H1 (cell line): ENCODE measurements around the gene MGMT. TPM values are rescaled to one million over a fixed set of nuclear protein-coding genes. Genes with fewer than 3 reads are reported as not detected.

Experiments
- CTCF ChIA-PET: fragments of 300-600 bp; sonication (Branson Sonifier 250); formaldehyde crosslinking; loops from one replicate; lab custom pipeline; 2021; ENCODE audit not compliant: partially characterized antibody; lab: Charles Lee
- POLR2A ChIA-PET: fragments of 300-600 bp; sonication (Branson Sonifier 250); formaldehyde crosslinking; loops from one replicate; lab custom pipeline; 2021; ENCODE audit warnings: inconsistent platforms; ENCODE audit not compliant: partially characterized antibody; lab: Charles Lee
- DNase-seq, 2 experiments: peaks; one replicate each; pipeline versions ENCODE4 v3.0.0 to v3.0.0-alpha.2; 2010 to 2022; ENCODE audit warnings: low spot score in 2 of 2, low read depth in 1 of 2, mixed read lengths in 1 of 2
- FAIRE-seq: peaks from 2 replicates; lab custom pipeline; 2011; peaks lifted over from hg19 to GRCh38; lab: Jason Lieb, UNC
- H2AFZ ChIP-seq: 2 replicates; pipeline ENCODE4 v1.8.1; 2012; ENCODE audit warnings: low read length, inconsistent platforms
- H2AK5ac ChIP-seq: 2 replicates; pipeline ENCODE4 v1.6.1; 2013; ENCODE audit warnings: low read depth, low read length
- H2BK120ac ChIP-seq: replicated peaks from 2 replicates; pipeline ENCODE3; 2013; ENCODE audit warnings: low read depth, low read length, inconsistent platforms
- H2BK12ac ChIP-seq: 2 replicates; pipeline ENCODE4 v1.6.1; 2013; ENCODE audit warnings: low read depth, low read length
- H2BK15ac ChIP-seq: 2 replicates; pipeline ENCODE4 v1.6.1; 2013; ENCODE audit warnings: low read length
- H2BK20ac ChIP-seq: 2 replicates; pipeline ENCODE4 v1.6.1; 2013; ENCODE audit warnings: low read length
- H2BK5ac ChIP-seq: 2 replicates; pipeline ENCODE4 v1.6.1; 2013; ENCODE audit warnings: low read depth, low read length
- H3K14ac ChIP-seq: 2 replicates; pipeline ENCODE4 v1.6.1; 2013; ENCODE audit warnings: inconsistent platforms; ENCODE audit not compliant: insufficient read length
- H3K18ac ChIP-seq: 2 replicates; pipeline ENCODE4 v1.6.1; 2013; ENCODE audit warnings: low read length; ENCODE audit errors: extremely low read depth
- H3K23ac ChIP-seq: 2 replicates; pipeline ENCODE4 v1.6.1; 2013; ENCODE audit warnings: inconsistent platforms; ENCODE audit not compliant: insufficient read length
- H3K23me2 ChIP-seq: 2 replicates; pipeline ENCODE4 v1.6.1; 2013; ENCODE audit warnings: low read depth, low read length
- H3K27ac ChIP-seq: 2 replicates; pipeline ENCODE4 v1.6.1; 2011; ENCODE audit warnings: low read depth, low read length, inconsistent platforms
- H3K27me3 ChIP-seq, 4 experiments: replicated peaks in 1 of 4; 1 replicate in 1 of 4; 2 replicates in 3 of 4; pipeline versions ENCODE4 v1.6.1 to v1.8.1; 2011 to 2013; ENCODE audit warnings: low read length in 3 of 4, mild to moderate bottlenecking in 3 of 4, inconsistent platforms in 2 of 4, mixed read lengths in 2 of 4, moderate library complexity in 1 of 4; ENCODE audit not compliant: control insufficient read depth in 3 of 4, insufficient read depth in 3 of 4; ENCODE audit errors: extremely low read depth in 1 of 4
- H3K36me3 ChIP-seq, 4 experiments: 2 replicates each; pipeline versions ENCODE4 v1.6.1 to v1.8.1; 2011 to 2013; ENCODE audit warnings: mild to moderate bottlenecking in 4 of 4, low read length in 3 of 4, moderate library complexity in 2 of 4, control low read depth in 1 of 4, inconsistent platforms in 1 of 4; ENCODE audit not compliant: insufficient read depth in 4 of 4, control insufficient read depth in 2 of 4
- H3K4ac ChIP-seq: replicated peaks from 2 replicates; pipeline ENCODE3; 2013; ENCODE audit warnings: low read length, low read depth, mixed read lengths, inconsistent platforms; ENCODE audit not compliant: insufficient read length
- H3K4me1 ChIP-seq, 4 experiments: replicated peaks in 1 of 4; 1 replicate in 1 of 4; 2 replicates in 3 of 4; pipeline versions ENCODE4 v1.6.1 to v1.8.1; 2011 to 2013; ENCODE audit warnings: low read length in 3 of 4, inconsistent platforms in 2 of 4, mixed read lengths in 1 of 4; ENCODE audit not compliant: insufficient read depth in 4 of 4, control insufficient read depth in 3 of 4
- H3K4me2 ChIP-seq, 2 experiments: 2 replicates each; pipeline versions ENCODE4 v1.6.1 to v1.8.1; 2011 to 2013; ENCODE audit warnings: low read depth in 2 of 2, low read length in 2 of 2, control low read depth in 1 of 2, inconsistent platforms in 1 of 2, mild to moderate bottlenecking in 1 of 2; ENCODE audit not compliant: insufficient read depth in 1 of 2
- H3K4me3 ChIP-seq, 4 experiments: fragments of 200-600, 300-600 bp in 1 of 4; sonication (generic), shearing (Covaris generic), sonication (Bioruptor Twin) in 1 of 4; 2 replicates each; pipeline versions ENCODE4 v1.5.1 to v1.8.1; 2011 to 2016; ENCODE audit warnings: low read length in 4 of 4, low read depth in 3 of 4, control low read depth in 2 of 4, inconsistent platforms in 2 of 4, mild to moderate bottlenecking in 2 of 4, mixed read lengths in 1 of 4, moderate library complexity in 1 of 4; ENCODE audit not compliant: insufficient read depth in 2 of 4; ENCODE audit errors: extremely low read depth in 1 of 4
- H3K56ac ChIP-seq: replicated peaks from 2 replicates; pipeline ENCODE3; 2013; ENCODE audit warnings: low read depth, mild to moderate bottlenecking, mixed read lengths, low read length, inconsistent platforms; ENCODE audit not compliant: insufficient read length
- H3K79me1 ChIP-seq: 2 replicates; pipeline ENCODE4 v1.6.1; 2013; ENCODE audit warnings: low read depth, low read length, control low read depth
- H3K79me2 ChIP-seq, 2 experiments: 2 replicates each; pipeline versions ENCODE4 v1.6.1 to v1.8.1; 2012 to 2013; ENCODE audit warnings: low read length in 2 of 2, mild to moderate bottlenecking in 2 of 2, inconsistent platforms in 1 of 2; ENCODE audit not compliant: insufficient read depth in 2 of 2, control insufficient read depth in 1 of 2
- H3K9ac ChIP-seq, 4 experiments: replicated peaks in 1 of 4; 1 replicate in 1 of 4; 2 replicates in 3 of 4; pipeline versions ENCODE4 v1.6.1 to v1.8.1; 2011 to 2013; ENCODE audit warnings: low read depth in 3 of 4, low read length in 3 of 4, control low read depth in 2 of 4, mild to moderate bottlenecking in 2 of 4, moderate library complexity in 2 of 4, inconsistent platforms in 1 of 4; ENCODE audit errors: extremely low read depth in 1 of 4
- H3K9me3 ChIP-seq, 2 experiments: 2 replicates each; pipeline versions ENCODE4 v1.6.1 to v1.8.1; 2012 to 2013; ENCODE audit warnings: mild to moderate bottlenecking in 2 of 2, moderate library complexity in 2 of 2, control low read depth in 1 of 2, inconsistent platforms in 1 of 2, low read depth in 1 of 2, low read length in 1 of 2, mixed read lengths in 1 of 2; ENCODE audit not compliant: insufficient read depth in 2 of 2
- H4K20me1 ChIP-seq, 2 experiments: replicated peaks in 1 of 2; 2 replicates each; pipeline versions ENCODE3 to v1.8.1; 2011 to 2013; ENCODE audit warnings: inconsistent platforms in 2 of 2, low read length in 2 of 2, mild to moderate bottlenecking in 1 of 2; ENCODE audit not compliant: insufficient read depth in 2 of 2, control insufficient read depth in 1 of 2
- H4K5ac ChIP-seq: 2 replicates; pipeline ENCODE4 v1.6.1; 2013; ENCODE audit warnings: low read length, low read depth, mixed read lengths, inconsistent platforms; ENCODE audit not compliant: insufficient read length
- H4K8ac ChIP-seq: 2 replicates; pipeline ENCODE4 v1.8.0; 2013; ENCODE audit warnings: mild to moderate bottlenecking, moderate library complexity, low read length, inconsistent platforms; ENCODE audit not compliant: insufficient read depth; ENCODE audit errors: extremely low read depth
- H4K91ac ChIP-seq: replicated peaks from 2 replicates; pipeline ENCODE3; 2013; ENCODE audit warnings: low read length, mixed read lengths, inconsistent platforms; ENCODE audit not compliant: insufficient read length
- PHF8 ChIP-seq: fragments of 200-600 bp; sonication (generic); conservative IDR thresholded peaks from 2 replicates; pipeline ENCODE4 v1.7.1; 2012; ENCODE audit warnings: low read depth, mild to moderate bottlenecking, inconsistent platforms, low read length, moderate library complexity
- RFX5 ChIP-seq: IDR thresholded peaks from 2 replicates; pipeline ENCODE4 v1.6.1; 2011; ENCODE audit warnings: low read depth, low read length, improper control_type of control experiment, borderline replicate concordance
- RXRA ChIP-seq: IDR thresholded peaks from 2 replicates; pipeline ENCODE4 v1.6.1; 2011; ENCODE audit warnings: low read depth, mild to moderate bottlenecking, low read length, moderate library complexity; ENCODE audit not compliant: insufficient read depth
- SP1 ChIP-seq: IDR thresholded peaks from 2 replicates; pipeline ENCODE4 v1.6.1; 2011; ENCODE audit warnings: low read depth, low read length
- SUZ12 ChIP-seq: fragments of 200-600 bp; sonication (generic); IDR thresholded peaks from 2 replicates; pipeline ENCODE4 v1.6.1; 2012; ENCODE audit warnings: mild to moderate bottlenecking, inconsistent platforms, low read length, moderate library complexity, mixed read lengths
- TAF1 ChIP-seq: IDR thresholded peaks from 2 replicates; pipeline ENCODE4 v1.6.1; 2011; ENCODE audit warnings: mild to moderate bottlenecking, low read depth, low read length
- WGBS, 2 experiments: shearing (Covaris generic) in 1 of 2; methylation state at CpG; one replicate each; pipeline versions ENCODE4 v1.1.6 to v1.1.7; 2013 to 2015; ENCODE audit warnings: low lambda C conversion rate in 2 of 2, mixed read lengths in 2 of 2, inconsistent platforms in 1 of 2, low coverage in 1 of 2, missing lambda C conversion rate in 1 of 2; ENCODE audit not compliant: insufficient replicate concordance in 2 of 2, insufficient coverage in 1 of 2, insufficient read length in 1 of 2; ENCODE audit errors: extremely low coverage in 1 of 2, missing lambda C conversion rate in 1 of 2; 5-methylcytosine and 5-hydroxymethylcytosine counted together
- polyA plus RNA-seq, 7 experiments: library from polyadenylated mRNA; depleted of rRNA in 3 of 7; stranded (reverse) in 5 of 7; unstranded in 2 of 7; fragments of >200 nt in 5 of 7; fragments of 200-250 nt in 2 of 7; gene quantifications; 1 replicate in 5 of 7; 2 replicates in 1 of 7; 4 replicates in 1 of 7; pipeline versions ENCODE4 v1.2.1 to v1.2.3, GENCODE V29; 2011 to 2013; ENCODE audit warnings: missing spikeins in 2 of 7, mixed read lengths in 2 of 7
- total RNA-seq: library from RNA; stranded (reverse); fragmentation: NEBNext Ultra II Directional; extraction: Animal tissue kit (Norgen Biotek cat#: 25700); gene quantifications from 2 replicates; pipeline ENCODE4 v1.2.1, GENCODE V29; 2021

MGMT gene
- total and polyA plus RNA-seq, 2 of the 8 experiments (the other 6 are each of a cell fraction or from before 2014, with no cell fraction given): 9.9 to 10.7 TPM

- no peak overlapping the region for H3K27ac ChIP-seq
- no peaks in the 10 kb centered on the region for H3K4me1 ChIP-seq
- no peaks in the 10 kb centered on the region for H3K9me3 ChIP-seq
- no peak overlapping the region for H4K8ac ChIP-seq
- H3K36me3 ChIP-seq: no peaks in the 10 kb centered on the region
- no peak overlapping the region for H2BK120ac ChIP-seq
- DNase-seq (no peak), FAIRE-seq (no peak)
- H2AFZ ChIP-seq: no peak overlapping the region
- no peak overlapping the region for H3K4me2 ChIP-seq
- H3K27me3 ChIP-seq: no peaks in the 10 kb centered on the region
- H3K4ac ChIP-seq: no peak overlapping the region
- TF ChIP-seq RFX5: no peak
- no peak for TF ChIP-seq PHF8
- TF ChIP-seq SUZ12: no peak
- no peak for TF ChIP-seq SP1
- no peak for TF ChIP-seq RXRA
- TF ChIP-seq TAF1: no peak
- no peak overlapping the region for H3K56ac ChIP-seq
- no peaks in the 10 kb centered on the region for H3K23me2 ChIP-seq
- ChIA-PET POLR2A (no interaction called here), CTCF (no interaction called here)
- 92% methylated on average over 3 of the region's 3 CpGs; no CpG with 5 or more reads in 1 of the 2 experiments for WGBS, 2 experiments
- no peak overlapping the region for H3K9ac ChIP-seq
- no peaks in the 10 kb centered on the region for H3K79me2 ChIP-seq
- H4K91ac ChIP-seq: no peak overlapping the region
- H3K4me3 ChIP-seq: no peak overlapping the region
- H2BK12ac ChIP-seq: no peak overlapping the region
- no peaks in the 10 kb centered on the region for H3K79me1 ChIP-seq
- no peak overlapping the region for H2AK5ac ChIP-seq
- H3K18ac ChIP-seq: no peak overlapping the region
- H2BK5ac ChIP-seq: no peak overlapping the region
- H4K20me1 ChIP-seq: no peaks in the 10 kb centered on the region
- H4K5ac ChIP-seq: no peak overlapping the region
- H2BK15ac ChIP-seq: no peak overlapping the region
- H2BK20ac ChIP-seq: no peak overlapping the region
- no peak overlapping the region for H3K23ac ChIP-seq
- no peak overlapping the region for H3K14ac ChIP-seq
Observed at GRCh38 chr10:129683920-129684319, 216.9 kb downstream of the MGMT start.
